NCI-H2107 (cell line): ENCODE results near the gene PDZRN3.
"Not testable (repeated sequence)": the region's sequence is repeated elsewhere in the genome, so short reads cannot be mapped to it uniquely, and the experiment has no call there.

ENCODE experiments used
- DNase-seq: peaks from one replicate; lab custom pipeline; 2025; lab: John Stamatoyannopoulos, UW

Gene PDZRN3

DNA sequence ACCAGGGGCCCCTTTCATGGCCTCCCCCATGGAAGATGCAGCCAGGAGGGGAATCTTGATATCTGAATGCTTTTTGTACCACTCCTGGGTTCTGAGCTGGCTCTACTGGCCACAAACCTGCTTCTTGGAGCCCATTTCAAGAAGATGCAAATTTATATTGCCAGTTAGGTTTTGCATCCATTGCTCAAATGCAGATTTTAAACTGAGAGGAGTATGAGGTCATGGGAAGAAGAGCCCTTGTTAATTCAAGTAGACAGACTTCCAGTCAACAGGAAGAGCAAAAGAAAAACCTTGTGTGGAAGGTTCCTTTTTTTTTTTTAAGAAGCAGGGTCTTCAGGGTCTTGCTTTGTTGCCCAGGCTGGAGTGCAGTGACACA is 133.5 kb downstream of the PDZRN3 start:
- DNase-seq, result no peak

DNA sequence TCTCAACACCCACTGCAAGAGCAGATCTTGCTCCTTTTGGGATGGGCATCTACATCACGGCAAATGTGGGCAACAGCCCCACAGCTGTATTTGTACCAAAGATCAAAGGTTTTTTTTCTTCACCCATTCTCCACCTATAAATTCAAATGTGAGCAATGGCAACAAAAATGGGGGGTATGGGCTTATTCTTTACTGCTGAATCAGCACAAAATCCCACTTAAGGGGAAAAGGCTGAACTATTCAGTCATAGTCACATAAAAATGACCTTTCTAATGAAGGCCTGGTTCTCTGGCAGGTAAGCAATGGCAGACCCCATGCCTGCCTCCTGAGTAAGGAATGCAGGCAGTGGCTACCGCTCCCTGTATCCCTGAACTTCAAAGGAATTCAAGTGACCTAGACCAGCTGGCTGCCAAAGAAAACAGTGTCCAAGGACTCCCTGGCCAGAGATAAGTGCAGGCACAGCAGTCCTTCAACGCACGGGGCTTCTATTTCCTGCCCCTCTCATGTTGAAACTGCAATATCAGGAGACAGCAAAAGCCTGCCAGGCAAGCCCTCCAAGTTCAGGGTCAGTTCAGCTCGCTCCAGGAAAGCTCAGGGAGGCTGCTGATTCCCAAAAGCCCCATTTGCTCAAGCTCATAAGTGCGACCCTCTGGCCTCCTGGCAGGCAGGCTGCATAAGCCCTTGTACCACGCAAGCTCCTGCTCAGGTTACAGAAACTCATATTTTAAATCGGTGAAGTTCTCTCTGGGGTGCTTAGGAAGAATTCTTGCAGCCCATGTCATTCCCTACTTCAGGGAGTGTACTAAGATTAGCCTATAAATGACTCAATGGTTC is 134.1 kb downstream of the PDZRN3 start:
- DNase-seq, result no peak

DNA sequence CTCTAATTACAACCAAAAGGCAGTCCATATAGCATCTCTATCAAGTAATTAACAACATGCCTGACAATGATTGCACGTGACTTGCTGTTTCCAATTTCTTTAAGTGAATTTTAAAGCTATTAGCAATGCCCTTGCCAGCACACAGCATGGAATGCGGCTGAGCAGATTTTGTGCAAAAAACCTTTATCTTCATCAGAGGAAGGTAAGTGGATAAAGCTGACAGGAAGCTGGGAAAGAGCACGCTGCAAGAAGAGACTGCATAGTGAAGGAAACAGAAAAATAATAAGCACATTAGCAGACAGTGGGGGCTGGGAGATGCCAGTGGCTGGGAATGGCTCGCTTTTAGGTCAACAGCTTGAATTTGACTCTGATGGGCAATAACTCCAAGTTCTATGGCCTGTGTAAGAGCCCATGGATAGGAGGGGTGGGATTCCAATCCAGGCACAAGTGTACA is 138.8 kb downstream of the PDZRN3 start:
- DNase-seq, result no peak

DNA sequence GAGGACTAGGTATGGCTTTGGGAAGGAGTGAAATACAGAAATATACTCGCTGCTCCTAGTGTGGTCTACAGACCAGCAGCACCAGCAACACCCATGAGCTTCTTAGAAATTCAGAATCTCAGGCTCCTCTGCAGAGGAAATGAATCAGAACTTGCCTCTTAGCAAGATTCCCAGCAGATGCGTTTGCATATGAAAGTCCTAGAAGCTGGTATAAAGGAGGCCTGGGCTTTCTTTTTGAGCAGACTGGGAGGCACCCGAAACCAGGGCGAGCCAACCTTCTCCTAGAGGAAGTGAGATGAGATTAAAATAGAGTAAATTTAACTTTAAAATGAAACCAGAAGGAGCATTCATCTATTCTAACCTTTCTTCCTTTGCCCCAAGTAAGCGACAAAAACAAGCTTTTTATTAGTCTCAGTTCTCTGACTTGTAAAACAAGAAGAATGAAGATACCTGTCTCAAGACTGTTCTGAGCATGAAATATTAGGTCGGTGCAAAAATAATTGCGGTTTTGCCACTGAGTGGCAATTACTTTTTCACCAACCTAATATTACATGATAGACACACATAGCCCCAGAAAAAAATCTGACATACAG is 140.0 kb downstream of the PDZRN3 start:
- DNase-seq, result no peak

DNA sequence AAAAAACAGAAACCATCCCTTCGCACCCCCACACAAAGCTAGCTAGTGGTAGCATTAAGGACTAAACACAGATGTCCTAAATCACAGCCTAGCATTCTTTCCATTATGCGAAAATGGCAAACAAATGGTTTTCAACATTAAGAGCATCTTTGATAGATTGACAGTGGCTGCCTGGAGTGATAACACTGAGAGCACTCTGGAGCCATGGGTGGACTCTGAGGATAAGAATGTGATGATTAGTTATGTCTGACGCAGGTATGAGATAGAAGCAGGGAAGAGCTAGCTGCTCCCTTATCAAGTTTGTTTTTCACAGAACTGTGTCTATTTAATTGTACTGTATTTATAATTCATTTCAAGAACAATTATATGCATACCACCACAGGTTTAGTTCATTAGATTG is 142.9 kb downstream of the PDZRN3 start:
- no peak for DNase-seq

DNA sequence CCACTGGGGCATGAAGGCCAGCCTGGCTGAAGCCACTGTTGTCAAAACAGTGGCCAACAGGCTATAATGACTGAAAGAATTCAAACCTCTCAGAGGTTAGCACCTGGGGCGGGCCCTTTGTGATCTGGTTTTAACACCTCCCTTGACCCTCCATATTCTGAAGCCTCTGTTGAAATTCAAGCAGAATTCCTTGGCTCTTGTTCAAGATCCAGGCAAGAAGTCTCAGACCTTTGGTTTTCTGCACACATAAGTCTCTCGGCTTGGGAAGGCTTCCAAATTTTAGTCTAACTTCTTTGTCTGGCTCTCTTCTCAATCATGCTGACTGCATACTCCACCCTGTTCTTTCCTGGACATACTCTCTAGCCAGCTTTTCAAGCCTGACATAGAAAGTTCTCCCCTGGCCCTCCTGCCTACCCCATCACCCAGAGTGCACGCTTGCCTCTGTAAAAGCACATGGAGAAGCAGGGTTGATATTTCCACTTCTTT is 144.5 kb downstream of the PDZRN3 start:
- DNase-seq, result no peak

DNA sequence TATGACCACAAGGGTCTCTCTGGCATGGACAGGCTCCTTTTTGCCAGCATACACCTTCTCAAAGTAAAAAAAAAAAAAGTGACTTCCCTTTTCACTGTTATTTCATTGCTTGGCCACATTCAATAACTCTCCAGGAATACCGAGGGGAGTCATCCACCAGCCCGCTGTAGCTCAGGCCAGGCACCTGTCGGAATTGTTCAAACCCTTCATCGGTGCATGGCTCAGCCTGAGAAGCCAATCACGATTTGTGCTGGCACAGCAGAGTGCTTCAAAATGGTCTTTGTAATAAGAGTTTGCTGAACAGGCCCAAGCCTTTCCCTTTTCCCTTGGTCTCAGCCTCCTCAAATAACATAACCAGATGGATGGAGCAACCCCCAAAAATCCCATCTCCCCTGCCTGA is 145.4 kb downstream of the PDZRN3 start:
- no peak for DNase-seq

DNA sequence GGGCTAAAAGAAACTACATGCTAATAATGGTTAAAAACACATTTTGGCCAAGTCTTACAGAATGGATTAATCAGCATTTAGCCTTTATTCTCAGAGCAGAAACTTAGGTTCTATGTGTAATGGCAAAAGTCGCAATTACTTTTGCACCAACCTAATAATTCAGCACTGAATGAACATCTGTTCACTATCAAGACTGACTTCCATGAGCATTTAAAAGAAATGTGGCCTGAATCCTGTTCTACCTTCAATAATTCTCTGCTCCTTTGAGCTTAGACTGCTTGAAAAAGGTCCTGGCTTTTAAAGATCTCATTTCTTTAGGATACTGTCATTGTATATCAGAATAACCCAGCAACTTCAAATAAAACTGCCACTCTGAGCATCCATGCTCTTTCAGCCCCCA is 145.9 kb downstream of the PDZRN3 start:
- no peak for DNase-seq

DNA sequence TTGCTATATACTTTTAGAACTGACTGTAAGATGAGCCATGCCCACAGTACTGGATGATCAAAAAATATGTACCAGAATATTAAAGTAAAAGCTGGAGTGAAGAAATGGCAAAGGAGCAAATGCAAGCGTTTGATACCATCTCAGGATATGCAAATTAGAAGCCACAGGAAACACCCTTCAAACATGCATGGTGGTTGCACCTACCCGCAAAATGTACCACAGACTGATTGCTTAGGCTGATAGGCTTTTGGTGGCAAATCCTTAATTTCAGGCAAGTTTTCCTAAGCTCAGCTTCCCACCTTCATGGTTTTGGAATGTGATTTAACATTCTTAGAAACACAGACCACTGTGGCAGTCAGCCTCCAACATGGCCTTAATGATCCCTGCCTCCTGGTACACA is 149.0 kb downstream of the PDZRN3 start:
- DNase-seq, result no peak

DNA sequence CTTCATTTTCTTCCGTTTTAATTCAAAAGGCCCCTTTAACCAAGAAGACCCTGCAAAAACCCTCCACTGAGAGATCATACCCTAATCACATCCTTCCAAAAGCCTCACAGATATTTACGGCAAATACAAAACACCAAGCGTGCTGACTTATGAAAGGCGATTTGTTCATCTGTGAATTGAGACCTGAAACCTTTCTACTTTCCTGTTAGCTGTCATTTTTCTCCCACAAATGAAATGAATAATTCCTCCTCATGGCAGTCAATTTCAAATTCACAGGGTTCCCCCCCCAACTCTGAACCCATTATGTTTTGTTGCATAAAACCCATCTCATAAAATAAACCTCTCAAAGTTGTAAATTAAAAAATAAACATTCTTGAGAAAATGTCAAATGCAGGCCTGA is 149.6 kb downstream of the PDZRN3 start:
- DNase-seq, result no peak

DNA sequence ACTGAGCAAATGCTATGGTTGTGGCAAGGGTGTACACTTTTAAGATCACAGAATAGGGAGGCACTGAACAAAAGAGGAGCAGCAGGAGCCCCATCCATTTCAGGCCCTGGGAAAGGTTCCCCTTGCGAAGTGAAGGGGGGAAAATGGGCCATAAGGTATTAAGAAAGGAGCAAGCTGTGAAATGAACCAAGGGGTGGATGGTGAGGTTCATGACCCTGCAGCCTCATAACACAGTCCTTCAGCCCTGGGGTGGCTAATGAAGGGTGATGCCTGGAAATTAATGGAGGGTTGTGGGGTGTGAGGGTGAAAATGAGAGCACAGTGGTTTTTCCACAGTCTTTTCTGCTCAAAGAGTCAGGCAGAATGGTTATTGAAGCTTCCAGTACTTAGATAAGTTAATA is 150.1 kb downstream of the PDZRN3 start:
- DNase-seq, result no peak

DNA sequence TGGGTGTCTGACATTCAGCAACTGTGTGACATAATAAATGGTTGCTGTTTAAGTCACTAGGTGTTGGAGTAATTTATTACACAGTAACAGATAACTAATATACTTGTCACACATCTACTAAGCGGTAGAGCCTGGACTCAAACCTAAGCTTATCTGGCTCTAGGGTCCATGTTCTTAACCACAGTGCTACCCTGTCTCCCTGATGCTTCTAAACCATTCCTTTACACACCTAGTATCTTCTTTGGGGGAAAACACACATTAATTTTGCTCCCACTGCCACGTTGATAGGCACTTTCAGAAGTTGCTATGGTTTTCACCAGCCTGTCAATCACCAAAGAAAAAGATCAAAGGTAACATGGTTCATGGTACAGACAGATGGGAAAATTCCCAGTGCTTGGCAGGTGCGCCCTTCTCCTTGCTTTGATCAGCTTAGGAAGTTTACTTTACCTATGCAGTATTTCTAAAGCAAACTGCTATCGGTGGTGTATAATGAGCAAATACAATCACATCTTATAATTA is 150.8 kb downstream of the PDZRN3 start:
- no peak for DNase-seq

DNA sequence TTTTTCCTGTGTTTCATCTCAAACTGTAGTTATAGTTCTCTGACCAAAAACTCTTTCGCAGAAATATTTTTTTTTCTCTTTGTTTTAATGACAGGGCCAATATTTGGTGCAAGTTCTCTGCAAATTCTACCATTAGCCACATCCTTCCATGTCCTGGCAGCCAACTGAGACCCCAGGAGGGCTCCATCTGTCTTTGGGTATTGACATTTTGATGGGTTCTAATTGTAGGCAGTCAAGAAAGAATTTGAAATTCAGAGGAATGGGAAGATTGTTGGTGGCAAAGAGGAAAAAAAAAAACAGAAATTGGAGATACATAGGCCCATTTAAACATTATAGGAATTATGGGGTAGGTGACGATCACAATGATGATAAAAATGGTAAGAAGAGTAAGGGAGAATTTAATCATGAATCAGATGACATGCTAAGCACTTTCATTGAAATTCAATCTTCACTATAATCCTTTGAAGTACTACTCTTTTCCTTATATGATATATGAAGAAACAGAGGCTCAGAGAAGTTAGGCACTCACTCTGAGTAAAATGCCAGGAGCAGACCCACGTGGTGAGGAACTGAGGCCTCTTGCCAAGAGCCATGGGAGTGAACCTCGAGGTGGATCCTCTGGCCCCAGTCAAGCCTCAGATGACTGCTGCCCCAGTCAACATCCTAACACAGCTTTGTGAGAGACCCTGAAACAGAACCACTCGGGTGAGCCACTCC is 151.4 kb downstream of the PDZRN3 start:
- no peak for DNase-seq

DNA sequence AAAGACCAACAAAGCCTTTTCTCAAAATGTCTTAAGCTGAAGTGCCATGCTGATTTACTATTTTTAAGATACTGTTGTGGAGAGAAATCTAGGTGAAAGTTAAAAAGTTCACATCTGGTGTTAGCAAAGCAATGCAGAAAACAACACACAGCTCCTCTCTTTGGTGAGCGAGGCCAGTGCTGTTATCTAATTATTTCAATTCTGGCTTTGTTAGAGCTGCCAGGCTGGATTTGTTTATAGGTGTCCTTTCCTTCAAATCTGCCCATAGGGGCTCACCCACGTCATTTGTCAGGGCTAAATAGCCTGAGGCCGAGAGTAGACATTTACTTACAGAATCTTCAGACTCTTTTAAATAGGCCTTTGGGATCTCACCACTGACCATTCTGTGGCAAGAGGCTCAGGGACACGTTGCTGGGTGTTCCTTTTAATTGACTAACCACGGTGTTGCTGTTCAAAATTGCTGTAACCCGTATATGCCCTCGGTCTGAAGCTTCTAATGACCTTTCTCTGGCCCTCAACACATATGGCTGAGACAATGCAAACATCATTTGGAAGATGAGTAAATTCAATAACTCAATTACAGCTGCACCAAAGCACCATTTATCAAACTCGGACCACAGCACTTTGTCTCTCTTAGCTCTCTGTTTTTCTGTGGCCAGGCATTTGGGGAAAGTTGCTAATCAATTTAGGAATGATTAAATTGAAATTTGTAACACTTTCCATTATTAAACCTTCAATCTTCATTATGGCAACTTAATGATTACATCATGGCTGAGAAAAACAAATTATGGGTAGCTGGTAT is 152.6 kb downstream of the PDZRN3 start:
- no peak for DNase-seq

DNA sequence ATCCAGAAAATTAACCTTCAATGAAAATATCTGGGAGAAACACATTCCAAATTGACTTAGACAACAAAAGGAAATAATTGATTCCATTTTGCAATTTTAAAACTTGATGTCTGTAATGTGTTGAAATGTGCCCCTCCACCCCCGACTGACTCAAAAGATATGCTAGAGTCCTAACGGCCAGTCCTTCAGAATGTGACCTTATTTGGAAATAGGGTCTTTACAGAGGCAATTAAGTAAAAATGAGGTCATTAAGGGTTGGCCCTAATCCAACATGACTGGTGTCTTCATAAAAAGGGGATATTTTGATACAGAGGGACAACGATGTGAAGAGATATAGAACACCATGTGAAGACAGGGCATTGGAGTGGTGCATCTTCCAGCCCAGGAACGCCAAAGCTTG is 153.9 kb downstream of the PDZRN3 start:
- no peak for DNase-seq

DNA sequence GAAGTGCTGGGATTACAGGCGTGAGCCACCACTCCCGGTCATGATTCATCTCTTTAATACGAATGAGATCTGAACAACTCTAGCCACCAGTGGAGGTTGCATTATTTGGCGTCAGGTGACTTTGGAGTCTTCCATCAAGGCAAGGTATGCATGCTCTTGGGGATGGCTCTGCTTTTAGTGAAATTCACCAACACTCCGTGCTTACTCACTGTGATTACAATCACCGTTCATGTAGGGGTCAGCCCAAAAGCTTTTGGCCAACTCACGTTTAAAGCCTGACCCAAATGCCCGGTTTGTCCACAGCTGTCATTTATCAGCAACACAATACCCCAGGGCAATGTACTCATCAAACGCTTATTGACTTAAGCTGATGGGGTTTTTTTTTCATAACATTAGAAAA is 155.4 kb downstream of the PDZRN3 start:
- DNase-seq, result no peak

DNA sequence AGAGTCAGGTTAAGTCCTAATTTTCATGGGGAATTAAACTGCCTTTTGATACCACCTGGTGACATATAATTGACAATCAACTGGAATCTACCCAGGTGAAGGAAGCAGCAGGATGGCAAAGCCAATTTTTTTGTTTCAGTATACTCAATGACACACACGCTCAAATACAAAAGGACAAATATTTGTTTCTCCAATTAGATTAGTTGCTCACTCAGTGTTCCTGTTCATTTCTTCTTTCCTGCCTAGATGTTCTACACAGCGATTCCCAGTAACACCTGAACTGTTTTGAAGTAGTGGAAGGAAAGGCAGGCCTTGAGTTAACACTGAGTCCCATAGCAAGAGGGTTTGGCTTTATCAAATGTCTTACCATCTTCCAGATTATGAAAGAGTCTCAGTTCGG is 157.5 kb downstream of the PDZRN3 start:
- DNase-seq, result no peak

DNA sequence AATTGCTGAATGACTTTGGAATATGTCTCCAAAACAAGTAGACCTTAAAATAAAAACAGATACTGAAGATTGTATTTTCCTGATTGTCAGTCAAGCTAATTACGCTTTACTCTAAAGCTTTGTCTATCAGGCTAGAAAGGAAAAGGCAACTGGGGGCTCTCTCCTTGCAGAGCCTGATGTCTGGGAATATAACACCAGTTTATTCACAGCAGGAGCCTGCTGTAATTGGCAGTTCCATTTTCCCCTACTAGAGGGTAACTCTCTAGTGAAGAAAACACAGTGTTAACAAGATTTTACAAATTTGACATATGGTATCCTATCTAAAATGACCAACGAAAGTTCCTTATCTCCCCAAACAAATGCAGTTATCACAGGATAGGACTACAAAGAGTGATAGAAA is 158.8 kb downstream of the PDZRN3 start:
- no peak for DNase-seq

DNA sequence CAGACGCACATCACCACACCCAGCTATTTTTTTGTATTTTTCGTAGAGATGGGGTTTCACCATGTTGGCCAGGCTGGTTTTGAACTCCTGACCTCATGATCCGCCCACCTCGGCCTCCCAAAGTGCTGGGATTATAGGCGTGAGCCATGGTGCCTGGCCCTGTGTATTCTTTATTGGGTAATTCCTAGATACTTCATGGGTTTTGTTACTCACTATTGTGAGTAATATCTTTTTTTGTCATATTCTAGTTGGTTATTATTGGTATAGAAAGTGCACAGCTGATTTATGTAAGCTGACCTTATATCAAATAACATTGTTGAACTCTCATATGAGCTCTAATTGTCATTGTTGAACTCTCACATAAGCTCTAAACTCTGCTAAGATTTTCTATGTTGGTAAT is 160.6 kb downstream of the PDZRN3 start:
- DNase-seq, result not testable (repeated sequence)

DNA sequence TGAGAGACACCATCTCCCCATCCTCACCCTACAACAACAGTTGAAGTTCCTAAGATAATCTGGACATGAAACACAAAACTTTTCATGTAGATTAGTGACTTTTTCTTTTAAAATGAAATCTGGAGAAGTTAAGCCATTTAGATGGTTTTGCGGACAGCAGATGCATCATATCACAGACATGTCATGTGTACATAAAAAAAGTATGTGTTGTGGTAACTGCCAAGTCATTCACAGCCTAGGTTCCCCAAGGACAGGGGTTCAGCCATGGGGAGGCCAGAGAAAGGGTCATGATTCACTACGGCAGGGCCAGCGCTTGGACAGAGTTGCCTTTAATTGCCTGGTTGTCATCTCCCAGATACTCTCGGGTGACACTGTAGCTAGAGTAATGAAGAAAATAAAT is 163.2 kb downstream of the PDZRN3 start:
- no peak for DNase-seq

DNA sequence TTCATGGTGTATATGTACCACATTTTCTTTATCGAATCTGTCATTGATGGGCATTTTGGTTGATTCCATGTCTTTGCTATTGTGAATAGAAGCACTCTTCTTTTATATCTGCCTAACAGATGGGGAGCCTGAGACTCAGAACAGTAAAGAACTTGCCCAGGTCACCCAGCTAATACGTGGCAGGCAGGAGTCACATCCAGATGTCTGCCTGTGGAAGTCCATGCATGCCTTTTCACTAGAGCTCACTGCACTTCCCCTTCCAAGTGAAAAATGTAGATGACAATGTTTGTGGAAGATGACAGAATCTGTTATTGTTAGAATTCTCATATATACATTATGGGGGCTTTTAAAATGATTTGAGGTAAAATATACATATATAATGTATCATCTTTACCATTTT is 165.0 kb downstream of the PDZRN3 start:
- DNase-seq, result no peak

DNA sequence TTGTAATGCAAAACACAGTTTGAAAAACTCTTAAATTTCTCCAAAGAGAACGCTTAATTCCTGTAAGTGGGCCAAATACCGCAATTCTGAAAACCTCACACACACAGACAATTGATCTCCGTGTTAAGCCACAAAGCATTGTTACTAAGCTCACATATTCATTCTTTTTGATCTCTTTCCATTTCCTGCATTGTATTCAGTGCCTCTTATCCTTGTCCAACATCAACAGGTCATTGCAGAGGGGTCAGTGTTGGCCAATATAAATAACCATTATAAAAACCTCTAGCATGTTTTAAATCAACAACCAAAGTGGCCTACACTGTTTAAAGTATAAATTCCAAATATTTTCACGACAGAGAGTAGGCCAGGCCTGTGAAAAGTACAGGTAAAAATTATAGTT is 171.1 kb downstream of the PDZRN3 start:
- no peak for DNase-seq
